Measurements from ENCODE around the gene GLI2. TPM values are rescaled to one million over a fixed set of nuclear protein-coding genes. Genes with fewer than 3 reads are reported as not detected.

The GLI2 gene
- total and polyA plus RNA-seq, 2 of the 8 experiments (the other 6 are each of a cell fraction or from before 2014, with no cell fraction given) = 18.4 to 46.9 TPM

GRCh38 chr2:120762341-120763061 lies 26.8 kb downstream of the GLI2 start:
- no peak overlapping the region for H2BK120ac ChIP-seq (replicated peaks; ENCODE audit: low read depth, low read length)
- 92% methylated on average over 15 of the region's 15 CpGs; no CpG with 5 or more reads in 1 of the 2 experiments for WGBS, 2 experiments (ENCODE audit: extremely low coverage in 1 of 2, insufficient coverage in 1 of 2, insufficient read length in 1 of 2, insufficient replicate concordance in 2 of 2, low coverage in 1 of 2, low lambda C conversion rate in 2 of 2, missing lambda C conversion rate in 1 of 2)
- H4K91ac ChIP-seq (replicated peaks; ENCODE audit: insufficient read length, low read length) = no peak overlapping the region
- H3K18ac ChIP-seq (ENCODE audit: extremely low read depth, low read length) = no peak overlapping the region
- no peak overlapping the region for H3K4ac ChIP-seq (replicated peaks; ENCODE audit: insufficient read length, low read depth, low read length)
- H4K8ac ChIP-seq (ENCODE audit: extremely low read depth, insufficient read depth, low read length) = no peak overlapping the region; the same call in 1 of the 2 replicates
- no peak overlapping the region for H3K4me3 ChIP-seq (ENCODE audit: extremely low read depth in 1 of 4, insufficient read depth in 2 of 4, low read depth in 3 of 4, low read length in 4 of 4)
- H3K79me2 ChIP-seq (ENCODE audit: control insufficient read depth in 1 of 2, insufficient read depth in 2 of 2, low read length in 2 of 2) = peaks cover 17 to 100% of the 10 kb centered on the region in 2 experiments
- H2BK15ac ChIP-seq (ENCODE audit: low read length) = 0 out of 2 replicates have a peak overlapping the region, but pooled peaks have one; percentile 67
- no peak overlapping the region for H3K56ac ChIP-seq (replicated peaks; ENCODE audit: insufficient read length, low read depth, low read length)
- no peak overlapping the region for H3K27ac ChIP-seq (ENCODE audit: low read depth, low read length)
- DNase-seq (ENCODE audit: low read depth in 1 of 2, low spot score in 2 of 2) = no peak
- TF ChIP-seq ATF2 (IDR thresholded peaks at IDR 0.05; ENCODE audit: low read length) (no peak), SP1 (IDR thresholded peaks at IDR 0.05; ENCODE audit: low read depth, low read length) (no peak), SRF (IDR thresholded peaks at IDR 0.05; ENCODE audit: low read depth, low read length) (no peak), TAF1 (IDR thresholded peaks at IDR 0.05; ENCODE audit: low read depth, low read length) (no peak), KDM5A (IDR thresholded peaks at IDR 0.05; ENCODE audit: low read length) (no peak)
- H2BK12ac ChIP-seq (ENCODE audit: low read depth, low read length) = no peak overlapping the region
- H4K20me1 ChIP-seq (replicated peaks in 1 of 2; ENCODE audit: control insufficient read depth in 1 of 2, insufficient read depth in 2 of 2, low read length in 2 of 2) = peaks cover 30 to 54% of the 10 kb centered on the region in 2 experiments
- no peak overlapping the region for H3K14ac ChIP-seq (ENCODE audit: insufficient read length)
- no peak overlapping the region for H4K5ac ChIP-seq (ENCODE audit: insufficient read length, low read depth, low read length)
- H3K27me3 ChIP-seq (replicated peaks in 1 of 4; ENCODE audit: control insufficient read depth in 3 of 4, extremely low read depth in 1 of 4, insufficient read depth in 3 of 4, low read length in 3 of 4) = no peaks in the 10 kb centered on the region
- no peak overlapping the region for H3K9ac ChIP-seq (replicated peaks in 1 of 4; ENCODE audit: extremely low read depth in 1 of 4, low read depth in 3 of 4, low read length in 3 of 4)
- peaks cover 57% of the 10 kb centered on the region for H3K79me1 ChIP-seq (ENCODE audit: low read depth, low read length)
- ChIA-PET CTCF (ENCODE audit: partially characterized antibody) (interaction anchor here (0.8 to 1.7 kb wide), 5 partner anchors 12 to 315 kb away, joined by 3 to 6 read pairs (median 4); no protein-coding TSS in a partner anchor), POLR2A (ENCODE audit: partially characterized antibody) (interaction anchor here (1.3 to 1.5 kb wide), 4 partner anchors 12 to 31 kb away, joined by 3 to 11 read pairs (median 4); no protein-coding TSS in a partner anchor)
- FAIRE-seq = no peak
- no peak overlapping the region for H3K23ac ChIP-seq (ENCODE audit: insufficient read length)
- H3K4me2 ChIP-seq (ENCODE audit: insufficient read depth in 1 of 2, low read depth in 2 of 2, low read length in 2 of 2) = no peak overlapping the region
- H2BK5ac ChIP-seq (ENCODE audit: low read depth, low read length) = peak overlapping the region; percentile 10
- H3K36me3 ChIP-seq (ENCODE audit: control insufficient read depth in 2 of 4, insufficient read depth in 4 of 4, low read length in 3 of 4) = no peaks in the 10 kb centered on the region
- H3K23me2 ChIP-seq (ENCODE audit: low read depth, low read length) = no peaks in the 10 kb centered on the region
- peaks cover 27 to 69% (median 50%) of the 10 kb centered on the region in 4 experiments for H3K4me1 ChIP-seq (replicated peaks in 1 of 4; ENCODE audit: control insufficient read depth in 3 of 4, insufficient read depth in 4 of 4, low read length in 3 of 4)
- no peaks in the 10 kb centered on the region for H3K9me3 ChIP-seq (ENCODE audit: insufficient read depth in 2 of 2, low read depth in 1 of 2, low read length in 1 of 2)
- H2AK5ac ChIP-seq (ENCODE audit: low read depth, low read length) = peak overlapping the region; percentile 68; the same call in 1 of the 2 replicates
- no peak overlapping the region for H2BK20ac ChIP-seq (ENCODE audit: low read length)
- no peak overlapping the region for H2AFZ ChIP-seq (ENCODE audit: low read length)

Data from H1 (cell line).